ENCODE data around the gene EN2.

The EN2 gene

GRCh38 chr7:155455776-155456737 lies 1.9 kb upstream of the EN2 start:
- no peaks in the 10 kb centered on the region for H3K79me2 ChIP-seq (ENCODE audit: low read length)
- no peak for TF ChIP-seq EZH2phosphoT487 (IDR thresholded peaks at IDR 0.05; ENCODE audit: low read depth)
- TF ChIP-seq, protein P1, sequence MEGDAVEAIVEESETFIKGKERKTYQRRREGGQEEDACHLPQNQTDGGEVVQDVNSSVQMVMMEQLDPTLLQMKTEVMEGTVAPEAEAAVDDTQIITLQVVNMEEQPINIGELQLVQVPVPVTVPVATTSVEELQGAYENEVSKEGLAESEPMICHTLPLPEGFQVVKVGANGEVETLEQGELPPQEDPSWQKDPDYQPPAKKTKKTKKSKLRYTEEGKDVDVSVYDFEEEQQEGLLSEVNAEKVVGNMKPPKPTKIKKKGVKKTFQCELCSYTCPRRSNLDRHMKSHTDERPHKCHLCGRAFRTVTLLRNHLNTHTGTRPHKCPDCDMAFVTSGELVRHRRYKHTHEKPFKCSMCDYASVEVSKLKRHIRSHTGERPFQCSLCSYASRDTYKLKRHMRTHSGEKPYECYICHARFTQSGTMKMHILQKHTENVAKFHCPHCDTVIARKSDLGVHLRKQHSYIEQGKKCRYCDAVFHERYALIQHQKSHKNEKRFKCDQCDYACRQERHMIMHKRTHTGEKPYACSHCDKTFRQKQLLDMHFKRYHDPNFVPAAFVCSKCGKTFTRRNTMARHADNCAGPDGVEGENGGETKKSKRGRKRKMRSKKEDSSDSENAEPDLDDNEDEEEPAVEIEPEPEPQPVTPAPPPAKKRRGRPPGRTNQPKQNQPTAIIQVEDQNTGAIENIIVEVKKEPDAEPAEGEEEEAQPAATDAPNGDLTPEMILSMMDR (IDR thresholded peaks at IDR 0.05; ENCODE audit: low read depth, low read length) = no peak
- H3K9ac ChIP-seq (ENCODE audit: low read length) = no peak overlapping the region
- no peak overlapping the region for H3K4me2 ChIP-seq (ENCODE audit: low read length)
- no peaks in the 10 kb centered on the region for H3K9me3 ChIP-seq (ENCODE audit: insufficient read depth, low read length)
- no peaks in the 10 kb centered on the region for H3K4me1 ChIP-seq (ENCODE audit: low read length)
- H4K20me1 ChIP-seq (ENCODE audit: insufficient read depth, low read length) = no peaks in the 10 kb centered on the region
- no peak overlapping the region for H3K27ac ChIP-seq (ENCODE audit: low read length)
- H3K27me3 ChIP-seq (ENCODE audit: low read depth, low read length) = peaks cover 15% of the 10 kb centered on the region
- H3K36me3 ChIP-seq (replicated peaks; ENCODE audit: low read depth, low read length) = no peaks in the 10 kb centered on the region
- H3K4me3 ChIP-seq (ENCODE audit: low read length) = no peak overlapping the region
- no peak overlapping the region for H2AFZ ChIP-seq (ENCODE audit: low read depth, low read length)

GRCh38 chr7:155456738-155457543 lies 988 bp upstream of the EN2 start:
- no peak overlapping the region for H3K4me3 ChIP-seq (ENCODE audit: low read length)
- no peaks in the 10 kb centered on the region for H3K4me1 ChIP-seq (ENCODE audit: low read length)
- no peaks in the 10 kb centered on the region for H3K9me3 ChIP-seq (ENCODE audit: insufficient read depth, low read length)
- no peaks in the 10 kb centered on the region for H3K36me3 ChIP-seq (replicated peaks; ENCODE audit: low read depth, low read length)
- H3K4me2 ChIP-seq (ENCODE audit: low read length) = no peak overlapping the region
- peaks cover 12% of the 10 kb centered on the region for H3K27me3 ChIP-seq (ENCODE audit: low read depth, low read length)
- no peak overlapping the region for H3K27ac ChIP-seq (ENCODE audit: low read length)
- no peaks in the 10 kb centered on the region for H3K79me2 ChIP-seq (ENCODE audit: low read length)
- no peak overlapping the region for H2AFZ ChIP-seq (ENCODE audit: low read depth, low read length)
- no peaks in the 10 kb centered on the region for H4K20me1 ChIP-seq (ENCODE audit: insufficient read depth, low read length)
- H3K9ac ChIP-seq (ENCODE audit: low read length) = no peak overlapping the region
- TF ChIP-seq, protein P1 (IDR thresholded peaks at IDR 0.05; ENCODE audit: low read depth, low read length) = no peak
- TF ChIP-seq EZH2phosphoT487 (IDR thresholded peaks at IDR 0.05; ENCODE audit: low read depth) = no peak

- TF ChIP-seq, protein P1 (IDR thresholded peaks at IDR 0.05; ENCODE audit: low read depth, low read length) = no peak
- no peak for TF ChIP-seq EZH2phosphoT487 (IDR thresholded peaks at IDR 0.05; ENCODE audit: low read depth)
- Histone ChIP-seq H3K36me3 (replicated peaks; ENCODE audit: low read depth, low read length) (no peaks in the 10 kb centered on the region), H3K4me2 (ENCODE audit: low read length) (no peak overlapping the region), H3K79me2 (ENCODE audit: low read length) (no peaks in the 10 kb centered on the region), H3K27ac (ENCODE audit: low read length) (no peak overlapping the region), H3K27me3 (ENCODE audit: low read depth, low read length) (peaks cover 6% of the 10 kb centered on the region), H2AFZ (ENCODE audit: low read depth, low read length) (no peak overlapping the region), H3K4me1 (ENCODE audit: low read length) (no peaks in the 10 kb centered on the region), H3K9ac (ENCODE audit: low read length) (no peak overlapping the region), H4K20me1 (ENCODE audit: insufficient read depth, low read length) (no peaks in the 10 kb centered on the region), H3K9me3 (ENCODE audit: insufficient read depth, low read length) (no peaks in the 10 kb centered on the region), H3K4me3 (ENCODE audit: low read length) (no peak overlapping the region)
Observed at GRCh38 chr7:155457544-155458110, 302 bp upstream of the EN2 start.
